A673 (cell line): ENCODE data around the gene SCYL1. TPM values are rescaled to one million over a fixed set of nuclear protein-coding genes. Genes with fewer than 3 reads are reported as not detected.

ENCODE experiments used
- BruUV-seq: library from RNA; stranded (reverse); fragments of 400-500 nt; replicated peaks from 2 replicates; lab custom pipeline; 2021; lab: Mats Ljungman, UMichigan
- CTCF ChIA-PET: fragments of 300-600 bp; sonication (Branson Sonifier 250); formaldehyde crosslinking; loops from one replicate; lab custom pipeline; 2022; ENCODE audit warnings: antibody characterized with exemption; lab: Charles Lee
- POLR2A ChIA-PET: fragments of 300-600 bp; sonication (Branson Sonifier 250); formaldehyde crosslinking; loops from one replicate; lab custom pipeline; 2022; ENCODE audit warnings: antibody characterized with exemption; ENCODE audit not compliant: low non-redundant PET; lab: Charles Lee
- DNase-seq: peaks from one replicate; pipeline ENCODE4 v3.0.0-alpha.2; 2015; ENCODE audit warnings: low spot score
- H3K27ac ChIP-seq: fragments of 200-600 bp; sonication (generic); 2 replicates; pipeline ENCODE4 v1.5.1; 2016; ENCODE audit warnings: mixed run types, low read depth, mild to moderate bottlenecking, mixed read lengths, antibody characterized with exemption, low read length; ENCODE audit not compliant: poor library complexity, severe bottlenecking
- H3K27me3 ChIP-seq: fragments of 200-600 bp; sonication (generic); replicated peaks from 2 replicates; pipeline ENCODE4 v1.6.1; 2017; ENCODE audit warnings: mixed run types, low read depth, mild to moderate bottlenecking, mixed read lengths, antibody characterized with exemption, low read length; ENCODE audit not compliant: insufficient read depth, poor library complexity
- H3K36me3 ChIP-seq: fragments of 200-600 bp; sonication (generic); 2 replicates; pipeline ENCODE4 v1.6.1; 2016; ENCODE audit warnings: mixed run types, mild to moderate bottlenecking, mixed read lengths, antibody characterized with exemption, low read length; ENCODE audit not compliant: insufficient read depth, poor library complexity, severe bottlenecking
- H3K4me1 ChIP-seq: fragments of 200-600 bp; sonication (generic); 2 replicates; pipeline ENCODE4 v1.6.1; 2017; ENCODE audit warnings: mixed run types, mild to moderate bottlenecking, mixed read lengths, antibody characterized with exemption, low read length; ENCODE audit not compliant: insufficient read depth, poor library complexity, severe bottlenecking
- H3K4me3 ChIP-seq: fragments of 200-600 bp; sonication (generic); 2 replicates; pipeline ENCODE4 v1.5.1; 2016; ENCODE audit warnings: low read depth, mixed run types, mild to moderate bottlenecking, mixed read lengths, low read length; ENCODE audit not compliant: poor library complexity, severe bottlenecking
- H3K9me3 ChIP-seq: fragments of 200-600 bp; sonication (generic); 2 replicates; pipeline ENCODE4 v1.6.1; 2016; ENCODE audit warnings: mixed run types, low read depth, mild to moderate bottlenecking, mixed read lengths, antibody characterized with exemption, low read length; ENCODE audit not compliant: poor library complexity, severe bottlenecking
- CTCF ChIP-seq: fragments of 300-800, 200-600 bp; sonication (generic); conservative IDR thresholded peaks from 2 replicates; pipeline ENCODE4 v1.5.1; 2017; ENCODE audit warnings: low read depth, mild to moderate bottlenecking, antibody characterized with exemption, low read length, moderate library complexity, mixed read lengths
- EZH2 ChIP-seq: fragments of 200-600 bp; sonication (generic); IDR thresholded peaks from 2 replicates; pipeline ENCODE4 v1.6.1; 2017; ENCODE audit warnings: borderline replicate concordance, low read depth, mild to moderate bottlenecking, mixed read lengths, antibody characterized with exemption, low read length; ENCODE audit not compliant: poor library complexity, severe bottlenecking
- intact Hi-C: fragments of 100-400 bp; cut with micrococcal nuclease; formaldehyde crosslinking; loops from one replicate; pipeline ENCODE4 v1.10.0; 2022; ENCODE audit not compliant: unreplicated experiment
- total RNA-seq: library from RNA; stranded (reverse); gene quantifications from 2 replicates; pipeline ENCODE4 v1.2.3, GENCODE V29; 2021

SCYL1 gene
- total RNA-seq, 1 experiment from 2014 or later: 90.6 TPM

GRCh38 chr11:65553301-65554001 is 28.6 kb downstream of the SCYL1 start:
- H3K36me3 ChIP-seq: peaks cover 9% of the 10 kb centered on the region
- DNase-seq: peak; percentile 73
- ChIA-PET CTCF (no interaction called here), POLR2A (interaction anchor here (0.6 kb wide), 1 partner anchor 24 kb away, joined by 3 read pairs; no protein-coding TSS in a partner anchor)
- H3K9me3 ChIP-seq: no peaks in the 10 kb centered on the region
- peaks cover 14% of the 10 kb centered on the region for H3K4me1 ChIP-seq
- no TSS peak for BruUV-seq
- TF ChIP-seq CTCF (no peak), EZH2 (no peak)
- H3K4me3 ChIP-seq: no peak overlapping the region
- intact Hi-C loops: no loop called here
- H3K27ac ChIP-seq: peak overlapping the region; percentile 25
- H3K27me3 ChIP-seq: no peaks in the 10 kb centered on the region

- Histone ChIP-seq H3K9me3 (no peaks in the 10 kb centered on the region), H3K4me3 (no peak overlapping the region), H3K27ac (peak overlapping the region; percentile 25), H3K27me3 (no peaks in the 10 kb centered on the region), H3K4me1 (peaks cover 22% of the 10 kb centered on the region), H3K36me3 (peaks cover 9% of the 10 kb centered on the region)
- TF ChIP-seq EZH2 (no peak), CTCF (no peak)
- DNase-seq: no peak
- ChIA-PET POLR2A (no interaction called here), CTCF (no interaction called here)
- intact Hi-C loops: no loop called here
- no TSS peak for BruUV-seq
These were observed 29.4 kb downstream of the SCYL1 start for GRCh38 chr11:65554057-65554818.

GRCh38 chr11:65554842-65555430 is 30.1 kb downstream of the SCYL1 start:
- DNase-seq: no peak
- intact Hi-C loops: no loop called here
- no peaks in the 10 kb centered on the region for H3K27me3 ChIP-seq
- BruUV-seq: no TSS peak
- no peaks in the 10 kb centered on the region for H3K9me3 ChIP-seq
- H3K4me3 ChIP-seq: no peak overlapping the region
- H3K36me3 ChIP-seq: peaks cover 9% of the 10 kb centered on the region
- H3K27ac ChIP-seq: peak overlapping the region; percentile 7
- H3K4me1 ChIP-seq: peaks cover 29% of the 10 kb centered on the region
- ChIA-PET CTCF (no interaction called here), POLR2A (interaction anchor here (0.6 kb wide), 1 partner anchor 98 kb away, joined by 11 read pairs; no protein-coding TSS in a partner anchor)
- TF ChIP-seq CTCF (no peak), EZH2 (no peak)
